ENCODE measurements around the gene SREBF1.
A peak's percentile ranks its signal among the peaks of the same experiment; 100 is the strongest.

Gene SREBF1

DNA sequence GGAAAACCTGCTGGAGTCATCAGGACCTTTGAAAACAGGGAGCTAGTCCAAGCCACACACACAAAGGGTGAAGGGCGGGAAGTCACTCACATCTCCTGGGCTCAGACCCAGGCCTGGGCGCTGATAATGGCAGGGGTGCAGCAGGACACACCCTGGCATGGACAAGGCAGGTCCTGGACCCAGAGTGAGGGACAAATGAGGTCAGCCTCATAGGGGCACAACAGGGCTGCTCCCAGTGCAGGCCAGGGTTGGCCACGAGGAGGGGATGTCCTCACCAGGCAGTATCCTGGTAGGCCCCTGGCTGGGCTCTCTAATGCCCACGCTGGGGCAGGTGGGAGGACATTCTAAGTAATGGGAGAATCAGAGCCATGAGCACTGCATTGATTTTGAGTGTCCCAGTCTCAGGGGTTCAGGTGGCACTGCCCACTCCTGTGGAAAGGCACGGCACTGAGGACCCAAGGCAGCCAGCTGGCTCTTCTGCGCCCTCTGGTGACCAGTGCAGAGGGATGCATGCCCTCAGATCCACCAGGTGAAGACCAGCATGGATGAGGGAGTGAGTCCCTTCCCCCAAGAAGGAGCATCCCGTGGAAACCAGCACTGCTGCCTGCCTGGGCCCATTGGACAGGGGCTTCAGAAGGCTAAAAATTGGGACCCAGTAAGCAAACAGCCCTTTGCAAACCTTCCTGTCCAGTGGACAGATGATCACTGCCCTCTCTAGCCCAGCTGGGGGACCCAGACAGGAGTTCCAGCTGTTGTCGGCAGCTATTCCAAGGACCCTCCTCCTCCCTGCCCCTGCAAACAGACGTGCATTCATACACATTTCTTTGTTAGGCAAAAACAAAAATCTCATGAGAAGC is 23.4 kb upstream of the SREBF1 start:
- peak in 3 of 4 experiments; percentile 49 to 56 (median 55) for DNase-seq (ENCODE audit: low read depth in 4 of 4, low spot score in 1 of 4)

- no peak for DNase-seq (ENCODE audit: low read depth in 4 of 4, low spot score in 1 of 4)
These were observed 20.7 kb upstream of the SREBF1 start for GRCh38 chr17:17857496-17857895.

DNA sequence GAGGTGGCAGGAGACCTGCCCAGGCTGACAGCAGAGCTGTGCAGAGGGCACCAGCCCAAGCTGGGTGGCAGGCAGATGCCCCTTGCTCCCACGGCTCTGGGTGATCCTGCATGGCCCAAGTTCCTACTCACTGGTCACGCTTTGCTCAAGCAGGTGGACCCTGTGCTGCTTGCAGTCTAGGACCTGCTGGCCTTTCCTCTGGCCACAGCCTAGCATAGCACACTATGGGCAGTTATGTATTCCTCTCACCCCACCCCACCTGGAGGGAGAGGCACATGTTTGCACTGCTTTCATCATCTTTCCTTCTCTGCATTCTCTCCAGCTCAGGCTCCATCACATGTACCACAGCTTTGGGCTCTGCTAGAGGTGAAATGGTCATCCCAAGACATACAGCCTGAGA is 19.6 kb upstream of the SREBF1 start:
- no peak for DNase-seq (ENCODE audit: low read depth in 4 of 4, low spot score in 1 of 4)

DNA sequence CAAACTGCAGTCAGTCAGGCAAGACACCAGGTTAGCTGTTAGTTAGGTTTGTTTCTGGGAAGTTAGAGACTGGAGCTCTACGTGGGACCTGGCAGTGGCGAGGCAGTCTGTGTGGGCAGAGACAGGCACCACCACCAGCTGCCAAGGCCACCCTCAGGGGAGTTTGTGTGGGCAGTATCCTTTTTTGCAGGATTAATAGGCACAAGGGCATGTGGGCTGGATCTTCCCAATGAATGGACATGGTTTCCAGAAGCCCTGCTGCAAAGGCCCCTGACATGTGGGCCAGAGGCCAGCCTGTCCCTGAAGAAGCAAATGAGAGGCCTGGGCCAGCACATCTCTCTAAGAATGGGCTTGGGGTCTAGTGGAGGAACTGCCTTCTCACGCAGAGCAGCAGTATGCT is 19.2 kb upstream of the SREBF1 start:
- DNase-seq (ENCODE audit: low read depth in 4 of 4, low spot score in 1 of 4): no peak

DNA sequence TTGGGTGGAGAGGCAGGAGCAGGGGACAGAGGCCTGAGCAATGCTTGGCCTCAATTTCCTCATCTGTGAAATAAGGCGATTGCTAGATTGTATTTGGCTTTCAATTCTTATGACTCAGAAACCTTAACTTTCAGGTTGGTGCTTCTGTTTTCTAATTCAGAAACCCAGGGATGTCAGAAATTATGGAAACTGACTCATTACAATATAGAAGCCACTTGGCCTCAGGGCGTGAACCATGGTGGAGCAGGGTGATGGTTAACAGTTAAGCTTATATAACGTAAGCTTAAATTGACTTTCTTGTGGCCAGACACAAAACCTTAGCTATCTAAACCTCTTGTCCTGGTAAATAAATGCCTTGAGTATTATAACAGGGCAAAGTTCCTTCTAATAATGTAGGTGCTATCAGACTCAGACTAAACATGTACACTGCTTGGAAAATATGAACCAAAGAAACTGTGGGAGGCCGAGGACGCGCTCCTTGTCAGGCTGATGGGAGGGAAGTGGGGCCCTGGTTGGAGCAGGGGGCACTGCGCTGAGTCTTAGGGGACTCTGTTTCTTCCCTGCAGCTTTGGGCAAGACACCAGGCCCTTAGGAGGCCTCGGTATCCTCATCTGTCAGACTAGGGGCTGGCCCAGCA is 17.1 kb upstream of the SREBF1 start:
- DNase-seq (ENCODE audit: low read depth in 4 of 4, low spot score in 1 of 4): no peak

DNA sequence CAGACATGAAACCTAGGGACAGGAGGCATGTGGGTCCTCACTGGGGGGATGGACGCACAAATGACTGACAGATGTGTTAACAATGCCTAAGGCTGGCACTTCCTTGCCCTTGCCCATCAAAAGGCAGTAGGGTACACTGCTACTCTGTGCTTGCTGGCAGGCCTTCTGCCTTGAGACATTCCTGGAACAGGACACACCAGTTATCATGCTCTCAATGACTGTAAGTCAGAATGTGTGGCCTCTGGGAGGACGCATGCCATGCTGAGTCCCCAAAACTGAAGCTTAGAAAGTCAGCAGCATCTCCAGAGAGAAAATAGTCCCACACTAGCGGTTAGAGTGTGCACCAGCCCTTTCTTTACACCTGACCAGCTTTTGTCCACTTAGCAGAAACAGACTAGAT is 16.1 kb upstream of the SREBF1 start:
- DNase-seq (ENCODE audit: low read depth in 4 of 4, low spot score in 1 of 4): no peak

DNA sequence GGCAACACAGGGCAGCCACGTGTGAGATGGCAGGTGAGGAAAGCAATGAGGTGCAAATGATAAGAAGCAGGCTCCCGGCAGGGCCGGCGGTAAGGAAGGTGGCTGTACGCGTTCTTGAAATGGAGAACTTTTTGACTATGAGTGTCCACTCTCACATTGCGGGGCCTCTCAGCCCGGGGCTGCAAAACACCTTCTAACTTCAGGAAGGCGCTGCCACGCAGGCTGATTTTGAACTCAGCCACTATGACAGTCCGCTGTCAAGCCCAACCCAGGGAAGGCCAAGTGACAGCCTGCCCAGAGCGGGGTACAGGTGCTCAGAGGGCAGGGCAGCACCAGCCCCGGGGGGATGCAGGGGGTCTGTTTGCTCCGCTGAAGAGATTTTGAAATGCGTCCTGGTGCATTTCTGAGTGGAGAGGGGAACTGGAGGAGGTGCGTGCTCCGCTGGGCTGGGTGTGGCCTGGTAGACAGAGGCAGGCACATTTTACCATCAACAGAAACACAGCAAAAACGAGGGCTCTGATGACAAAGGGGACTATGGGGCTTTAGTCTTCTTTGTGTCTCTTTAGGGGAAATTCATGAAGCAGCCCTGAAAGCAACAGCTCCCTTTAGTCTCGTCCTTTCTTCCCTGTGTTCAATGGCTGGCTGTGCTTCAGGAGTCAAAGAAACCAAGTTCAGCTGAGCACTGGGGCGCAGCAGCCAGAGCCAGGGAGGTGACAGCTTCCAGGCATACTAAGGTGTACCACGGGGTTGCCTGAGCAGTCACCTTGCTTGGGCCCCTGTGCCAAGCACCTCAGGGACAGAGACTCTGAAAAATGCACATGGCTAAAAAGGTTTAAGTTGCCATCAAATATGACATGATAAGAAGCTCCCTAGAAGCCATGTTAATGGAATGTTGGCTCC is 14.6 kb upstream of the SREBF1 start:
- DNase-seq (ENCODE audit: low read depth in 4 of 4, low spot score in 1 of 4): no peak

- DNase-seq (ENCODE audit: low read depth in 4 of 4, low spot score in 1 of 4): peak in 2 of 4 experiments; percentile 28 to 42
These were observed 13.1 kb upstream of the SREBF1 start for GRCh38 chr17:17849845-17850373.

DNA sequence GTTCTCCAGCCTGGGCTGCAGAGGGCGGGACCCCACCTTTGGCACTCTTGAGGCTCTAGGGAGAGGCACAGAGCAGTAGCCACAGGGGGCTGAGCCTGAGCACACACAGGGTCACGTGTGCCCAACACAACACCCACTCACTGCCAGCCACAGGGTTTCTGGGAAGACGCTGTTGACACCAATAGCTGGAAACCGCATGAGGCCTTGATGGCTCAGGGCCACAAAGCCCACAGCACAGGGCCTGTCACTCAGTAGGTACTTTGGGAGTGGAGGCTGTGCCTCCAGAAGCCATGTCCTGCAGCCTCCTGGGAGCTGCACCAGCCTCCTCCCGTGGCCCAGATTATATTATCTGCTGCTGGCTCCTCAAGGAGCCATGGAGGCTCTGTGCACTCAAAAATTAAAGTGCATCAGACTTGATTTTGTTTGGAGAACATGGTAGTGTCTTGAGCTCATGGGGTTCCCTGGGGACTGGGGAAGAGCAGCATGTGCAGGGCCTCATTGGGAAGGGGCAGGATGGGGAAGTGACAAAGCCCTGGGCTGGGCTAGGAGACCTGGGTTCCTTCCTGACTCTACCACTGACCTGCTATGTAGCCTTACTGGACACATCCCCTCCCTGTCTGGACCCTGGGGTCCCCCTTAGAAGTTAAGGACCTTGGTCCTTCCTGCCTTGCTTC is 12.5 kb upstream of the SREBF1 start:
- peak; percentile 55 to 84 (median 63) for DNase-seq (ENCODE audit: low read depth in 4 of 4, low spot score in 1 of 4)

- no peak for DNase-seq (ENCODE audit: low read depth in 4 of 4, low spot score in 1 of 4)
These were observed 11.7 kb upstream of the SREBF1 start for GRCh38 chr17:17848311-17849082.

GRCh38 chr17:17847726-17848125 is 10.9 kb upstream of the SREBF1 start:
- no peak for DNase-seq (ENCODE audit: low read depth in 4 of 4, low spot score in 1 of 4)

DNA sequence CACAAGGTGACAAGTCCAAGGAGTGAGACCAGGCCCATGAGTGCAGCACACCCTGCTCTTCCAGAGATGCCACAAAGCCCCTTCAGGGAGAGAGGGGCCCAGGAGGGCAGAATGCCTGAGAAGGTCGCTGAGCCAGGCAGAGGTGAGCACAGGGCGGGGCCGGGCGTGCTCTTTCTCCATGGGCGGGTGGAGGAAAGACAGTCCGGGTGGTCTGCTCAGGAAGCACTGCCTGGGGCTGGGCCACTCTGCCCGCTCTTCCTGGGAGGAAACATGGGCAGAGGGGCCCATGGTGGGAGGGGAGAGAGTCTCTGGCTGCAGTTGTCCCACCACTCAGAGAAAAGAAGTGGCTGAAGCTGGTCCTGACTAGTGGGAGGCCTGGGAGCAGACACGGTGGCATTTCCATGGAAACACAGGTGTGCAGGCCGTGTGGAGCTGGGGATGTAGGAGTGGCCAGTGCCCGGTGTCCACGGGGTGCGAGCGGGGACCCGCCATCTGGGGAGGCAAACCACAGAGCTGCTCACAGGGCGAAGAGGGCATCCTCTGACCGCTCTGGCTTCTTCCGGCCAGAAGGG is 10.4 kb upstream of the SREBF1 start:
- DNase-seq (ENCODE audit: low read depth in 4 of 4, low spot score in 1 of 4): no peak

- no peak for DNase-seq (ENCODE audit: low read depth in 4 of 4, low spot score in 1 of 4)
These were observed 9.9 kb upstream of the SREBF1 start for GRCh38 chr17:17846645-17847044.

DNA sequence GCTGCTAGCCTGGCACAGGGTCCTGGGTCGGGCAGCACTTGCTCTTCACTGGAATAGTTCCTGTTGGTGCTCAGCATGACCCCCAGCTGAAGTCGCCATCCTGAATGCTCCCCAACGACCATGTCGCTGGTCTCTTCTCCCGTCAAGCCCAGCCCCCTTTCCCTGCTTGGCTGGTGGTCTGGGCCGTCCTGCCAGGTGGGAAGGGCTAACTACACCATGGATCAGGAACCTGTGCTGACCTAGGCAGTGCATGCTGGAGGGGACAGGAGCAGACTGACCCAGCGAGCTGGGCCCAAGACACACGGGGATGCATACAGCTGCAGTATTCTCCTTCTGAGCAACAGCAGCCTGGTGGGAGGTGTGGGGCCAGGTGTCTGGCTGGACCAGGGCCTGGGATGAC is 9.2 kb upstream of the SREBF1 start:
- no peak for DNase-seq (ENCODE audit: low read depth in 4 of 4, low spot score in 1 of 4)

- no peak for DNase-seq (ENCODE audit: low read depth in 4 of 4, low spot score in 1 of 4)
These were observed 8.4 kb upstream of the SREBF1 start for GRCh38 chr17:17845046-17845775.

DNA sequence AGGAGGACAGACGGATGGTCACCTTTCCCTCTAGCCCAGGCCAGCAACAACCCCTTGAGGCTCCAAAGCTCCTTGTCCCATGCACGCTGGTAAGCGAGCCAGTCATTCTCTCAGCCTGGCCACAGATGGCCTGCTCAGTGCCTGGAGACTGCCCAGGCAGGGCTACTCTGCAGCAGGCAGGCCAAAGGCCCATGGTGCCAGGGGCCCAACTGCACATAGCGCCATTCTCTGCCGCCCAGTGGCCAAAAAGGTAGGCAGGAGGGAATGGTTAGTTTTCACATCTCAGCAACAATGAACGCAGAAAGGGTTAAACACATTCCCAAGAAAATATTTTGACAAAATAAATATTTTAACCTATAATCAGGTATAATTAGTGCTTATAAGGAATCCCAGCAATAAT is 7.7 kb upstream of the SREBF1 start:
- no peak for DNase-seq (ENCODE audit: low read depth in 4 of 4, low spot score in 1 of 4)

DNA sequence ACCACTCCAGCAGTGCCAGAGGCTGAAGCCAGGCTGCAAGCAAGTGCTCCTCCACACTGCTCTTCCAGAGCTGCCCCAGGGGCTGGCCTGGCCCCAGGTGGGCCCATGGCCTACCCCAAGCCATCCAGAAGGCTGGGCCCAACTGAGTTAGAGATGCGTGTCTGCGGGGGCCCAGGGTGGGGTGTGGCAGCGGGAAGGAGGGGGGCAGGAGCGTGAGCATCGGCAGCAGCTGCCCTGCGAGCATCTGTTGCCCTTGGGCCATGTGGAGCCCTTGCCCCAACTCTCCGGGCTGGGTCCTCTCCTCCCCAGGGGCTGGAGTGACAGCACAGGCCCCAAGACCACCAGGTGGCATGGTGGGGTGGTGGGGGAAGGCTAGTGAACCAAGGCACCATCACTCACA is 7.3 kb upstream of the SREBF1 start:
- DNase-seq (ENCODE audit: low read depth in 4 of 4, low spot score in 1 of 4): no peak

DNA sequence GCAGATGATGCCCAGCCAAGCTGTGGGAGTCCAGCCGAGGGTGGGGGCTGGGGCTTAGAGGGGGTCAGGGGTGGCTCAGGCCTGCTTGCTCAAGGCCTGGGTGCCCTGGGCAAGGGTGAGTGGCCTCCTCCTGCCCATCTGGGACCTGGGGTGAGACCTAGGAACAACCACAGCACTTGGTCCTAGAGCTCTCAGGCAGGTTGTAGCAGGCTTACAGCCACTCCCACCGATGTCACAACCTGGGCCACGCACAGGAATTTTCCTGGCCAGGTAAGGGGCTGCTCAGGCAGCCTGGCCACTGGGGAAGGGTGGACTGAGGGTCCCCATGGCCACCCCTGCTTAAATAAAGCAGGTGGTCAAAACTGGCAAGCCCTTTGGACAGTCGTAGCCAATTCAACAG is 6.3 kb upstream of the SREBF1 start:
- DNase-seq (ENCODE audit: low read depth in 4 of 4, low spot score in 1 of 4): no peak

All from stimulated activated CD4-positive, alpha-beta T cell treated with anti-CD3 and anti-CD28 coated beads, Interleukin-1b, Interleukin-23, amount 100 ng/mL, for 24 hours (primary cell).